Measurements from ENCODE around the gene PARP12.

PARP12 gene

GRCh38 chr7:140059273-140060242 lies 3.2 kb downstream of the PARP12 start:
- DNase-seq (ENCODE audit: low read depth in 4 of 4, low spot score in 1 of 4), result peak in 2 of 4 experiments; percentile 24 to 26

- DNase-seq (ENCODE audit: low read depth in 4 of 4, low spot score in 1 of 4), result no peak
Measured at GRCh38 chr7:140058517-140058916, 4.2 kb downstream of the PARP12 start.

- DNase-seq (ENCODE audit: low read depth in 4 of 4, low spot score in 1 of 4), result no peak
Measured at GRCh38 chr7:140057143-140057535, 5.6 kb downstream of the PARP12 start.

DNA sequence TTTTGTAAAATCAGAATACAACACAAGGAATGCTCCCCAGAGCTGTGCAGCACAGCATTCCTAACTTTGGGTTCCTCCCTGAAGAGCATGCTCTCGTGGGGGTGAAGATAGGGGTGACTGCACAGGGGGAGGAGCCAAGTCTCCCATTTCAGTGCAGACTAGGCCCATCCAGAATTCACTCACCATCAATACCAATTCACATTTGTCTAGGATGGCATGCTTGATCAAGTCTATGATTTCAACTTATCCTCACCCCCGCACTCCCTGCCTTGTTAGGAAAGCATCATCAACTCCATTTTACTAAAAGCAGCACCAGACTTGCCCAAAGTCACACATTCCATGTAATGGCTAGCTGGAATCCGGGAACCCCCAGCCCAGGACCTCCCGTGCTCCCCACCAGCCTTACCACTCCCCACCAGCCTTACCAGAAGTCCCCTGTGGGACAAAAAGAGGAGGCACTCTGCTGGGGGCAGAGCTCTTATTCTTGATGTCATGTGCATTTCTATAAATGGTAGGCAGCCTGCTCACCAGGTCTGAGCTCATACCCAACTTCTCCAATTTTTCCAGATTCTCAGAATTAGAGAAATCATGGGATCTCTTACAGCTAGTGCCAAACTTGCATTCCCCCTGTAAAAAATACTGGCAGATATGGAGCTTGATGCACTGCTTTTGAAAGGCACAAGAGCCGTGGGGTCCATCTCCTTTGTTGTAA lies 6.2 kb downstream of the PARP12 start:
- no peak for DNase-seq (ENCODE audit: low read depth in 4 of 4, low spot score in 1 of 4)

DNA sequence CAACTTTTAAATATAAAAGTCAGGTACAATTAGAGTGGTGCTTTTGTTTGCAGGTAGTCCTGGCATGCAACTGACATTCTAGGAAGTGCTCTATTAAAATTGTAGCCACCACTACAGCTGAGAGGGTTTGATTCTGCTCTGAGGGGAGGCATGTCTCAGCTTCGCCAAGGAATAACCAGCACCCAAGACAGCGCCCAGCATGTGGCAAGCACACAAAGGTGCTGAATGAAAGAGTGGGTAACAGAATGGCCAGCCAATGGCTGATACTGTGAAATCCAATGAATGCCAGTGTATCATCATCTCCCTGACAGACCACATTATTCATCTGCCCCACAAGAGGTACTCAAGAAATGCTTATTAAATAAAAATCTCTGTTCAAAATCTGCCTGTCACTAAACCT lies 6.9 kb downstream of the PARP12 start:
- no peak for DNase-seq (ENCODE audit: low read depth in 4 of 4, low spot score in 1 of 4)

DNA sequence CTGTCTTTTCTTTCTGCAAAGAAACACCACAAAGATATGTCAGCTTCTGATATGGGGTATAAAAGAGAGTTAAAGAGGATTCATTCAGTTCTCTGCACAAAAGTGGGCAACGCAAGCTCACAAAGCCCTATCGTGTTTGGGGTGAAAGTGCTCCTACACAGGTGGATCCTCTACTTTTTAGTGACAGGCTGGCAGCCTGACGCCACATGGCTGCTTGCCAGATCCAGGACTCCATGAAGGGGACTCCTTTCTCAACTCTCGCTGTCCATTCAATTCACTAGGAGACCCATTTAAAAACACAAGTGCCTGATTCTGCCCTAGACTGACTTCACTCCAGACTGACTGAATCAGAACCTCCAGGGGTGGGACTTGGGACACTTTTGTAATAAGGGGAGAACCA lies 8.0 kb downstream of the PARP12 start:
- DNase-seq (ENCODE audit: low read depth in 4 of 4, low spot score in 1 of 4), result no peak

- DNase-seq (ENCODE audit: low read depth in 4 of 4, low spot score in 1 of 4), result no peak
Measured at GRCh38 chr7:140053812-140054539, 8.8 kb downstream of the PARP12 start.

GRCh38 chr7:140051820-140052219 lies 10.9 kb downstream of the PARP12 start:
- no peak for DNase-seq (ENCODE audit: low read depth in 4 of 4, low spot score in 1 of 4)

DNA sequence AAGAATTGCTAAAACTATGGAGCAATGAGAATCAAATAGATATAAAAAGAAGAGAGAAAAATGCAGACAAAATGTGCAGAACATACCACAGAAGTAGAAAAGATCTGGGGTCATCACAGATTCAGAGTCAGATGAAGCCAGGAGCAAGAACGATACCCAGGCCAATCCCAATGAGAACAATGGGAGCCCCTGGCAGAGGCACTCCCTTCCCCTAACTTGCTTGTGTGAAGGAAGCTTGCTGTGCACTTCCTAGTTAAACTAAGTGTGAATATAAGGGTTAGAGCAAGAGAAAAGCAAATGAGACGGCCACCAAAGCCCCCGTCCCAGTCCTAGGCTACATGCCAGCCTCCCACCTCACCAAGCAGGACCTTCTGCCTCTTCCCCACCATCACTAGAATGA lies 12.7 kb downstream of the PARP12 start:
- DNase-seq (ENCODE audit: low read depth in 4 of 4, low spot score in 1 of 4), result no peak

GRCh38 chr7:140049339-140050024 lies 13.3 kb downstream of the PARP12 start:
- no peak for DNase-seq (ENCODE audit: low read depth in 4 of 4, low spot score in 1 of 4)

DNA sequence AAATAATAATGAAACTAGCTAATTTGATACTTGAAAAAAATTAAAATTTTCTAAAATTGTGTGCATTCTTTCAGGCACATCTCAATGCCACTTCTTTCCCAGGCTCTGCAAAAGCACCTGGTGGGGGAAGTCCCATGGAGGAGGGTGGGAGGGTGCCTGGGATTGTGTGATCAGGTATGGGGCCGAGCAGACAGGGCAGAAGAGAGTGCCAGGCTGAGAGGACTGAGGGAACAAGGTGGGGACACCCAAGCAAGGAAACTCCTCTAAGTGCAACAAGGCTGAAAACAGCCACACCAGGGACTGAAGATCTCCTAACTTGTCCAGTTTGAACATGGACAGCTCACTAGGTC lies 13.8 kb downstream of the PARP12 start:
- DNase-seq (ENCODE audit: low read depth in 4 of 4, low spot score in 1 of 4), result no peak

DNA sequence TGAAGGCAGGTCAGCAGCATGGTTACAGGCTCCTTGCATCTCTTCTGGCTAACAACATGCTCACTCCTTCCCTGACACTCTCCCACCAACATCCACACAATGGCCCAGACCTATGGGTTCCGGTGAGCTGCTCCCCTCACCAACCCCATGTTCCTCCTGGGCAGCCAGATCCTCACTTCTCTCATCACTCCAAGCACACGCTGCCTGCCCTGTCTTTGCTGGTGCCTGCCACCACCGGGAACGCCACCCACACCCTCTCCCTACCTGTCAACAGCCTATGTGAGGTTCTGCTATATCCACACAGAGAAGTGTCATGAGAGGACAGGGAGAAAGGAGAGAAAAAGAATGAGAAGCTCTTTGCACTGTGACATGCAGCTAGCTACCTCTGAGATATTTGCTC lies 14.6 kb downstream of the PARP12 start:
- no peak for DNase-seq (ENCODE audit: low read depth in 4 of 4, low spot score in 1 of 4)

DNA sequence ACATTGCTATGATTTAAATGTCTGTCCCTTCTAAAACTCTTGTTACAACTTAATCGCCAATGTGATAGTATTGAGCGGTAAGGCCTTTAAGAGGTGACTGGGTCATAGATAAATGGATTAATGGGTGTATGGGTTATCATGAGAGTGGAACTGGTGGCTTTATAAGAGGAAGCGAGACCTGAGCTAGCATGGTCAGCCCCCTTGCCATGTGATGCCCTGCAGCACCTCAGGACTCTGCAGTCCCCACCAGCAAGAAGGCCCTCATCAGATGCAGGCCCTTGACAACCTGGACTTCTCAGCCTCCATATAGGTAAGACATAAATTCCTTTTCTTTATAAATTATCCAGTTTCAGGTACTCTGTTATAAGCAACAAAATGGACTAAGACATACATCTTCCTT lies 15.6 kb downstream of the PARP12 start:
- no peak for DNase-seq (ENCODE audit: low read depth in 4 of 4, low spot score in 1 of 4)

GRCh38 chr7:140045697-140046096 lies 17.1 kb downstream of the PARP12 start:
- no peak for DNase-seq (ENCODE audit: low read depth in 4 of 4, low spot score in 1 of 4)

DNA sequence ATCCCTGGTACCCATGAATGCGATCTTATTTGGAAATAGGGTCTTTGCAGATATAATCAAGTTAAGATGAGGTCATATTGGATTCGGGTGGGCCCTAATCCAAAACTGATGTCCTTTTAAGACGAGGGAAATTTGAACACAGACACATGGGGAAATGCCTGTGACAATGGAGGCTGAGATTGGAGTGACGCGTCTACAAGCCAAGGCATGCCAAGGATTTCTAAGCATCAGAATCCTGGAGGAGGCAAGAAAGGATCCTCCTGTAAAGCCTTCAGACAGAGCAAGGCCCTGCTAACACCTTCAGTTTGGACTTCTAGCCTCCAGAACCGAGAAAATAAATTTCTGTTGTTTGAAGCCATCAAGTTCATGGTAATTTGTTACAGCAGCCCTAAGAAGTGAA lies 18.5 kb downstream of the PARP12 start:
- DNase-seq (ENCODE audit: low read depth in 4 of 4, low spot score in 1 of 4), result no peak

GRCh38 chr7:140042386-140042670 lies 20.4 kb downstream of the PARP12 start:
- DNase-seq (ENCODE audit: low read depth in 4 of 4, low spot score in 1 of 4), result no peak

GRCh38 chr7:140041659-140042385 lies 20.9 kb downstream of the PARP12 start:
- DNase-seq (ENCODE audit: low read depth in 4 of 4, low spot score in 1 of 4), result no peak

DNA sequence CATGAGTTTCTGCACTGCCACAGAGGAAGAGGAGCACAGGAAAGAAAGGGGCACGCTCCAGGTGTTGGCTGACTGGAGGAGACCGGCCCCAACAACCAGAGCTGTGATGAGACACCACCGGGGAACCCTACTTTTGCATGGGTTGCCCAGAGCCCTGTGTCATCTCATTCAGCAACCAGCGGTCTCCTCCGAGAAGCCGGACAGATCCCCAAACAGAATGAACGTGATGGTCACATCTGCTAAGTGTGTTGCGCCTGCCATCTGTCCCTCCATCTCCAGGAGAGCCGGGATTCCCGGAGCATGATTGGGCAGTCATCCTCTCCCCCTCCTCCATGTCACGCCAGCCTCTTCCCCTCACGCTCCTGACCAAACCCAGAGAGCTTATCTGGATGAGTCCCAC lies 22.9 kb downstream of the PARP12 start:
- DNase-seq (ENCODE audit: low read depth in 4 of 4, low spot score in 1 of 4), result no peak

DNA sequence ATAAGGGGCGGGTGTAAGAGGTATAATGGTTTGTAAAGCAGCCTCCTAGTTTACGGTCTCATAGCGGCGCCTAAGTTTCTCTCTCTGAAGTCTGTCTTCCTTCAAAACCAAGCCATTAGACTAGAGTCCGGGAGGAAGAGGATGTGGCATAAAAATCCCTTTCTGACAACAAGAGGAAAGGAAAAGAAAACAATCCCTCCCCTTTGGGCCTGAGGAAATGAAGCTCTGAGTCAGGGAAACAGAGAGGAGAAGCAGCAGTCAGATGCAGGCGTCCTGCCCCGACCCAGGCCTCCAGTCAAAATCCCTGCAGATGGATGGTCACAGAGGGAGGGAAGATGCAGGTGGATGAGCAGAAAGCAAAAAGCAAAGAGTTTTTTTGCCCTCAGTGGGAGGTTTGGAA lies 23.7 kb downstream of the PARP12 start:
- no peak for DNase-seq (ENCODE audit: low read depth in 4 of 4, low spot score in 1 of 4)

- no peak for DNase-seq (ENCODE audit: low read depth in 4 of 4, low spot score in 1 of 4)
Measured at GRCh38 chr7:140036224-140036962, 26.4 kb downstream of the PARP12 start.

Data from stimulated activated CD4-positive, alpha-beta T cell treated with anti-CD3 and anti-CD28 coated beads, Interleukin-1b, Interleukin-23, amount 100 ng/mL, for 24 hours (primary cell).